Medulla oblongata (tissue), 1 donor: Measurements from ENCODE around the gene THADA.
A peak's percentile ranks its signal among the peaks of the same experiment; 100 is the strongest.

ENCODE experiments used
- DNase-seq: peaks from one replicate; pipeline ENCODE4 v3.0.0-alpha.2; 2015; ENCODE audit errors: extremely low spot score

Gene THADA

GRCh38 chr2:43355399-43355798 is 240.4 kb downstream of the THADA start:
- DNase-seq, result no peak

GRCh38 chr2:43349904-43350303 is 245.9 kb downstream of the THADA start:
- DNase-seq, result no peak

- DNase-seq, result no peak
Observed at GRCh38 chr2:43348908-43349661, 246.8 kb downstream of the THADA start.

- DNase-seq, result no peak
Observed at GRCh38 chr2:43347746-43348145, 248.1 kb downstream of the THADA start.

GRCh38 chr2:43346602-43347567 is 249.0 kb downstream of the THADA start:
- DNase-seq, result no peak

- no peak for DNase-seq
Observed at GRCh38 chr2:43345872-43346271, 250.0 kb downstream of the THADA start.

- peak; percentile 63 for DNase-seq
Observed at GRCh38 chr2:43345391-43345813, 250.4 kb downstream of the THADA start.

- DNase-seq, result no peak
Observed at GRCh38 chr2:43344868-43345373, 250.9 kb downstream of the THADA start.

- peak; percentile 77 for DNase-seq
Observed at GRCh38 chr2:43343573-43344304, 252.1 kb downstream of the THADA start.

GRCh38 chr2:43341959-43342757 is 253.7 kb downstream of the THADA start:
- no peak for DNase-seq

GRCh38 chr2:43340945-43341356 is 254.9 kb downstream of the THADA start:
- DNase-seq, result no peak

- no peak for DNase-seq
Observed at GRCh38 chr2:43340066-43340465, 255.8 kb downstream of the THADA start.

- peak; percentile 69 for DNase-seq
Observed at GRCh38 chr2:43333656-43334144, 262.1 kb downstream of the THADA start.

GRCh38 chr2:43333101-43333655 is 262.7 kb downstream of the THADA start:
- peak; percentile 22 for DNase-seq

- DNase-seq, result peak; percentile 15
Observed at GRCh38 chr2:43332653-43333052, 263.2 kb downstream of the THADA start.

- DNase-seq, result peak; percentile 81
Observed at GRCh38 chr2:43331422-43331821, 264.4 kb downstream of the THADA start.

- no peak for DNase-seq
Observed at GRCh38 chr2:43329637-43330036, 266.2 kb downstream of the THADA start.

GRCh38 chr2:43328832-43329231 is 267.0 kb downstream of the THADA start:
- no peak for DNase-seq

GRCh38 chr2:43328133-43328532 is 267.7 kb downstream of the THADA start:
- DNase-seq, result no peak

GRCh38 chr2:43327119-43327518 is 268.7 kb downstream of the THADA start:
- peak; percentile 33 for DNase-seq
